Fibroblast of skin of left biceps (primary cell): Measurements from ENCODE around the gene NOTCH4.
"Not testable (repeated sequence)": the region's sequence is repeated elsewhere in the genome, so short reads cannot be mapped to it uniquely, and the experiment has no call there.

Experiments used
- DNase-seq, 2 experiments: peaks; one replicate each; pipeline ENCODE4 v3.0.0-alpha.2; 2013; ENCODE audit warnings: low read depth in 2 of 2

NOTCH4 gene

DNA sequence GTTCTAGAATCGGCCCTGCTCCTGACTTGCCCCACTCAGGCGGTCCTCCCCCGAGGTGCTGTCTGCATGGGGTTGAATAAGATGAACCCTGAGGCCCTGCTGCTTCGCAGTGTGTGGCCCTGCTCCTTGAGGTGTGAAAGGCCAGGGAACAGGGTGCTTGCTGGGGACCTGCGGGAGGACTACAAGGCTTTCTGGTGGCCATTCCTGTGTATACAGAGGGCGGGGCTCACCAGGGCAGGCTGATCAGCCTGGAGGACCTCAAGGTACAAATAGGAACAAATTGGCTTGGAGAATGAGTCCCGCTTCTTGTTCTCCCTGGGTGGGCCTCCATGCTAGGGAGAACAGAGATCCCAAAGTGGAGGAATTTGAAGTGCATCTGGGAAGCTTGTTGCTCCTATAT lies 5.7 kb downstream of the NOTCH4 start:
- no peak for DNase-seq

DNA sequence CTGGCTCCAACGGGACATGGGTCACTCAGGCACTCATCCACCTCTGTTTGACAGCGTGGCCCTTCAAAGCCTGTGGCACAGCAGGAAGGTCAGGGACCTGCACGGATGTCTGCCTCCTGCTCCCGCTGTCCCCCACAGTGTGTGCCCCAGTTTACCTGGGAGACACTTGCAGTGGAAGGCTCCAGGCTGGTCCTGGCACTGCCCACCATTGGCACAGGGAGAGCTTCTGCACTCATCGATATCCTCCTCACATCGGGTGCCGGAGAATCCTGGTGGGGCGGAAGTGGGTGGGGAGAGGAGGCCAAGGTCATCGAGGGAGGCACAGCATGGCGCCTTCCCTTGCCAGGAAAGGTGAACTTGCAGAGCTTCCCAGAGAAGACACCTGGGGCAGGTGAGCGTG lies 6.9 kb downstream of the NOTCH4 start:
- no peak for DNase-seq

DNA sequence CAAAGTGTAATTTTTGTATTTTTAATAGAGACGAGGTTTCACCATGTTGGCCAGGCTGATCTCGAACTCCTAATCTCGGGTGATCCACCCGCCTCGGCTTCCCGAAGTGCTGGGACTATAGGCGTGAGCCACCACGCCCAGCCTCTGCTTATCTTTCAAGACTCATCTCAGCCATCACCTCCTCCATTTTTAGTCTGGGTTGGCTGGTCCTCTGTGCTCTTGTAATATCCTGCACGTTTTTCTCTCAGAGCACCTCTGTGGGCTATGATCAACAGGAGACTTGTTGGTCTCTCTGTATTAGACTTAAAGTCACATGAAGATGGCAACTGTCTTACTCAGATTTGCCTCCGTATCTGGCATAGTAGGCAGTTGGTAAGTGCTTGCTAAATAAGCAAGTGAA lies 7.6 kb downstream of the NOTCH4 start:
- no peak for DNase-seq

DNA sequence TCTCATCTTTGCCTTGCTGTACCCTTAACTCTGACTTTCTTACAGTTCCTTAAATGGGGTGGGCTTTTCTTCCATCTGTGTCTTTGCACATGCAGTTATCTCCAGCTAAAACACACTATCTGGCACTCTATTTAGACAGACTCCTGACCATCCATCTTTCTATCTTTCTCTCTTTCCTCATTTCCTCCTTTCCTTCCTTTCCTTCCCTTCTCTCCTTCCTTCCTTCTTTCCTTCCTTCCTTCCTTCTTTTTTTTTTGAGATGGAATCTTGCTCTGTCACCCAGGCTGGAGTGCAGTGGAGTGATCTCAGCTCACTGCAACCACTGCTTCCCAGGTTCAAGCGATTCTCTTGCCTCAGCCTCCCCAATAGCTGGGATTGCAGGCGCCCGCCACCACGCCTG lies 8.2 kb downstream of the NOTCH4 start:
- DNase-seq, result no peak

DNA sequence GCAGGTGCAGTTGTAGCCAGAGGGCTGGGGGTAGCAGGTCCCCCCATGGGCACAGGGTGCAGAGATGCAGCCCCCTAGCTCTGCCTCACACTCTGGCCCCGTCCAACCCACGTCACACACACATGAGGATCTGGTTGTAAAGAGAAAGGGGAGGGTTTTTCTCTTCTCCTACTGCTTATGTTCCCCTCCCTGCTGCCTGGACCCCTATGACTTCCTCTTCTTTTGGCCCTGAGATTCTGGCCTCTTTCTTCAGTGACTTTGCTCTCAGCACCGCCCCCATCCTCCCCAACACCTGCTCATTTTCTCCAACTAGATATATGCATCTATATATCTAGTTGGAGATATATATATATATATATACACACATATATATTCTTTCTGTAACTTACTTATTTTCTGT lies 9.7 kb downstream of the NOTCH4 start:
- DNase-seq, result no peak

DNA sequence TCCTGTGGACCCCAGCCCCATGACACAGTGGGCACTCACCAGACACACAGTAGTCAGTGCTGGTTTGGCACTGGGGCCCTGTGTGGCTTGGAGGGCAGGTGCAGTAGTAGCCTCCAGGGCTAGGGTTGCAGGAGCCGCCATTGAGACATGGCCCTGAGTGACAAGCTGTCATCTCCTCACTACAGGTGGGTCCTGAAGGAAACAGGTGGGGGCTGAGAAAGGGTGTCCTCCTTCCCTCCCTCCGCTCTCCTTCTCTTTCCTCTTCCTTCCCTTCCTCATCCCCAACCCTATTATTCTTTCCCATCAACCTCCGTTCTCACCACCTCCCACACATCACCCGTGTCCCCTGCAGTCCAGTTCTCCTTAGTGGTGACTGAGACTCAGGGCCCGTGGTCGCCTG lies 10.2 kb downstream of the NOTCH4 start:
- DNase-seq, result no peak

DNA sequence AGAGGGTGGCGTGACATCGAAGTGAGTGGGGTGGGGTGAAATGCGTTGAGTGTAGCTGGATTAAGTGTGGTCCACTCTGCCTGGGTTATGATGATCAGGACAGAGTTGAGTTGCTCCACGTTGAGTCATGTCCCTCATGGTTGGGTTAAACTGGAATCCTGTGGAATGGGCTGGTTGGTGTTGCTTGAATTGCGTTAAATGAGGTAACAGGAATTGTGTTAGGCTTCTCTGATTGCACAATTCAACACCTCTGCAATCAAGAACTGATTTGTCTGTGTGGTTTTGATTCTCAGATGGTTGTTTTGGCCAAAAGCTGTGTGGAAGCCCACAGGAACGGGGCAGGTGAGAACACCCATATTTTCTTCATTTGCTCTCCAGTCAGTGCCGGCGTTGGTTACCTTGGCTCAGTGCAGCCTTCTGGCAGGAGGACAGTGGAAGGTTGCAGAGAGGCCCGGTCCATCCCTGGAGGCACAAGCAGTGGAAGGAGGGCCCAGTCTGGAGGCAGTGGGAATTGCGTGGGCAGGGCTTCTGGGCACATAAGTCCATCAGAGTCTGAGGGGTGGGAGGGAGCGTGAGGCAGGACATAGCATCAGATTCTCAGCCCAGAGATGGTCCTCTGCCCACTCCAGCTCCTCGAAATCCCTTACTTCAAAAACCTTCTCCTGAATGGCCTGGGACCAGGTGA lies 11.6 kb downstream of the NOTCH4 start:
- DNase-seq, result no peak

DNA sequence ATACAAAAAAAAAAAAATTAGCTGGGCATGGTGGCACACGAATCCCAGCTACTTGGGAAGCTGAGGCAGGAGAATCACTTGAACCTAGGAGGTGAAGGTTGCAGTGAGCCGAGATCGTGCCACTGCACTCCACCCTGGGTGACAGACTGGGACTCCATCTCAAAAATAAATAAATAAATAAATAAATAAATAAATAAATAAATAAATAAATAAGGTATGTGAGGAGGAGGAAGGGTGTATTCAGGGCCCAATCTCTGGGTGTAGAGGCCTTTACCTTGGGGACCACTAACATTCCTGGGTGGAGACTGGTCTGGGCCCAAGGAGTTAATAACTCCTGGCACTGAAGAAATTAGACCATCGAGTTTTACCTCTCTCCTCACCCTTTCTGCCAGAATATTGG lies 12.4 kb downstream of the NOTCH4 start:
- not testable (repeated sequence) for DNase-seq

DNA sequence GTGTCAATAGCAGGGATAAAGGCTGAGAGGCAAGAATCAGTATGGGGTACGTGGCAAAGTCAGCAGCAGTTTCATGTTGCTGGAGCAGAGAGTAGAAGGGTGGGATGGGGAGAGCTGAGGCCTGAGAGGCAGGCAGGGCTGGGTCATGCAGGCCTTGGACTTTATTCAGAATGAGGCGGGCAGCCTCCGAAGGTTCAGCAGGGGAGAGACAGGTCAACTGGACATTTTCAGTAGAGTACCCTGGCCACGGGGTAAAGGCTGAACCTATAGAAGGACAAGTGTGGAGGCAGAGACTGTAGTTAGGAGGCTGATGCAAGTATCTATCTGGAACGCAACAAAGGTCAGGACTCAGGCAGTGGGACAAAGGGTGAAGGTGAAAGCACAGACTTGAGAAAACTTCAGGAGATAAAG lies 13.7 kb downstream of the NOTCH4 start:
- no peak for DNase-seq

DNA sequence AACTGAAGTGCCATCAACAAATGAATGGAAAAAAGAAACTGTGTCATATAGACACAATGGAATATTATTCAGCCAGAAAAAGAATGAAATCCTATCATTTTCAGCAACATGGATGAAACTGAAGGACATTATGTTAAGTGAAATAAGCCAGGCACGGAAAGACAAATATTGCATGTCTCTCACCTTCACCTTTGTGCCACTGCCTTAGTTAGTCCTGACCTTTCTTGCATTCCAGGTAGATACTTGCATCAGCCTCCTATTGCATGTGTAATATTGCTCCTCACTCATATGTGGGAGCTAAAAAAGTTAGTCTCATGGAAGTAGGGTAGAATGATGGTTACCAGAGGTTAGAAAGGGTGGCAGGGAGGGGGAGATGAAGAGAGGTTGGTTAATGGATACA lies 14.9 kb downstream of the NOTCH4 start:
- no peak for DNase-seq

DNA sequence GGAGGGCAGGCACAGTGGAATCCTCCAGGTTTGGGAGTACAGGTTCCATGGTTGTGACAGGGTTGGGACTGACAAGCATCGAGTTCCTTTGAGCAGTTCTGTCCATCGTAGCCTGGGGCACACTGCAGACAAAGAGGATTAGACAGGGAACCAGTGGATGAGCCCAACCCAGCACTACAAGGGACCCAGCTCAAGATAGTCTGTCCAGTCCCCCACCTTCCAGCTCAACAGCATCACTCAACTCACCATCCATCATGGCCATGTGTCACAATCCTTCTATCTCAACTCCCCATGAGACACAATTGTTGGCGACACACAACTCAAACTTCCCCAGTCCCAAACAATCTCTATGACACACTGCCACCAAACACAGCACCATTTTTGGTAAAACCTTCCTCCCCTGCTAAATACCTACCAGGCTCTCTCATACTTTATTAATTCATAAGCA lies 19.6 kb downstream of the NOTCH4 start:
- DNase-seq, result no peak

DNA sequence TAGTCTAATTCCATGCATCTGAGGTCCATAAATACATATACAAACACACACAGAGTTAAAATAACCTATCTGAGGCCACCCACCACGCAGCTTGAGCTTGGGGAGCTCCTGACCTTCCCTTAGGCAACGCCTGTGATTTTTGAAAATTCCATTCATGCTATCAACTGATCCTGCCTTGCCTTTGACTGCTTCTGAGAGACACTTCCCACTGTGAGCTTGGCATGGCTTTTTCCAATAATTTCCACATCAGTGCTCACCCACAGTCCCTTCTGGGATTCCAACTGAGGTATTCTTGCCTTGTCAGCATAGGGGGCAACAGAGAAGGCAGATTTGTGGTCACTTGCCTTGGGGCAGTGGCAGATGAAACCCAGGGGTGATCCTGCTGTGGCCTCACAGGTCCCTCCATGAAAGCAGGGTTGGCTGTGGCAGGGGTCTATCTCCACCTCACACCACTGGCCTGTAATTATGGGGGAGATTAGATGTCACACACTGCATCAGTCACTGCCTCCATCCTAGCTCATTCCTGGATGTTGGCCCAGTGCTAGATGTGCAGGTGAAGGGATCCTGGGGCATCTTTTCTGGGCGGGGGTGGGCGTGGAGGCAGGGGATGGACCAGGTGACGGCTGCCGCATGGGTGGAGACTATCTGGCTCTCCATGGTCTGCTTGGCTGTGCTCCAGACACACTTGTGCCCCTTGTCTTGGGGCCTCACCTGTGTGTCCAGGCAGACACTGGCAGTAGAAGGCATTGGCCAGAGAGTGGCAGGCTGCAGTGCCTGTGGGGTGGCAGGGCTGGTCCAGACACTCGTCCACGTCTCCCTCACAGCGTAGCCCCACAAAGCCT lies 20.2 kb downstream of the NOTCH4 start:
- DNase-seq, result no peak

DNA sequence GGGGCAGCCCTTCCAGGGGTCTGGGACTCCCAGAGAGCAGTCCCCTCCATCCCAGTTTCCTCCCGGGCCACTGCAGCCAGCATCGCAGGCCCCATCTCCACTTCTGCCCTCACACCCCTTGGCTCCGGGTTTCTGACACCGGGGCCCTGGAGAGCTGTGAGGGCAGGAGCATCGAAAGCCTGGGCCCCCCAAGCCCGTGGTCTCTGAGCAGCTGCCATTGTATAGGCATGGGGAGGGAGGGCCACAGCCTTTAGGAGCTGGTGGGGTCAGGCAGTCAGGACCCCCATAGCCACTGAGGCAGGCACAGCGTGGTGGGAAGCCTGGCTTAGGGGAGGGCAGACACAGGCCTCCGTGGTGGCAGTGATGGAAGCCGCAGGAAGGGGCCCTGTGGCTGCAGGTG lies 21.7 kb downstream of the NOTCH4 start:
- no peak for DNase-seq

DNA sequence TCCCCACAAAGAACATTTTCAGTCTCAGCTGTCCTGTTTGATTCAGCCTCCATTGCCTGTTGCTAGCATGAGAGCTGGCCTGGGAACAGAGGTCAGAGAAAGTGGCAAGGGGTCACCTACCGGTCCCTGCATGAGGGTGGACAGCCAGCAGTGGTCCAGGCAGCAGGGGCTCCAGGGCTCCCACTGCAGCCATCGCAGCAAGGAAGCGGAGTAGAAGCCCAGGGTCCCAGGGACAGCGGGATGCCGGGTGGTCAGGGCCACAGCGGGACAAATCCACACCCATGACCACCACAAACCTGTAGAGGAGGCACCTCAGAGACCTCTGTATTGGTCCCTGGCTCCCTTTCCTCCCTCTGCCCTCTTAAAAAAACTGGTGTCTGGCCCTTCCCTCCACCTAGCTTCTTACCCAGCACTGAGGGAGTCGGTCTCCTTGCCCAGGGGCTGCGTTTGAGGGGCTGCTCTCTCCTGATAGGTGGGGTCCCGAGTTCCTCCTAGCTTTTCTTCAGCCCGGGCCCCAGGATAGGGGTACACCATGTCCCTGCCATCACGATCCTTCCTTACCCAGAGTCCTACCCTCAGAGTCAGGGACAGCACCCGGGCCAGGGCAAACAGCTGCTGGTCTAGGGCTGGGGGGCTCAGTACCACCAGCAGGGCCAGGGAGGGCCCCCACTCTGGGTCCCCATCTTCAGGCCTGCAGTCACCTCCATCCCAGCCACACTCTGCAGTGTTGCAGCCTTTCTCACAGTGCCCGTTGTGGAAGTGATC lies 23.0 kb downstream of the NOTCH4 start:
- DNase-seq, result no peak

DNA sequence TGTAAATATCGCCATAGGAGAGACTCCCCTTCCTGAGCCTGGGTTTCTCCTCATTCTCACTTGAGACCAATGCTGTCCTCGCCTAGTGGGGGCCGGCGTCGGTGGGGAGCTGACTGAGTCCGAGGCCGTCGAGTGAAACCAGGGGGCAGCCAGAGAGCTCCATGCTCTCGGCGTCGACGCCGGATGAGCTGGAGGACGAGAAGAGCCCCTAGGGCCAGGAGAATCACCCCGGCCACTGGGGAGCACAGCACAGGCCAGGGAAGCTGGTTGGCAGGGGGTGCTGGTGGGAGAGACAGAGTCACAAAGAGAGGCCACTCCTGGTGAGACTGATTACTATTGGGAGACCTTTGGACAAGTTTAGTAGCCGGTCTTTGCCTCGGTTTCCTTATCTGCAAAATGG lies 25.0 kb downstream of the NOTCH4 start:
- no peak for DNase-seq

DNA sequence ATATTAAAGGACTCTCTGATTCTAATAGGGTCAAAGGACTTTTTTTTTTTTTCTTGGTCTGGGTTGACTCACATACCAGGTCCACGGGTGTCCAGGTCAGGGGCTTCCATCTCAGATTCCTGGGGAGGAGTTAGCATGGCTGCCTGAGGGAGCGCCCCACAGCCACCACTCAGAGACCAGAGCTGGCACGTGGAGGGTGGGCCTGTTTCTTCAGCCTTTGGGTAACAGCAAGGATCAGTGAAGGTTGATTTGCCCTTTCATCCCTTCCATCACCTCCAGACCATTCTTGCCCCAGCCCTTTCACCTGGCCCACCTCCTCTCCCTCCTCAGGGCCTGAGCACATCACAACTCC lies 25.5 kb downstream of the NOTCH4 start:
- DNase-seq, result no peak

DNA sequence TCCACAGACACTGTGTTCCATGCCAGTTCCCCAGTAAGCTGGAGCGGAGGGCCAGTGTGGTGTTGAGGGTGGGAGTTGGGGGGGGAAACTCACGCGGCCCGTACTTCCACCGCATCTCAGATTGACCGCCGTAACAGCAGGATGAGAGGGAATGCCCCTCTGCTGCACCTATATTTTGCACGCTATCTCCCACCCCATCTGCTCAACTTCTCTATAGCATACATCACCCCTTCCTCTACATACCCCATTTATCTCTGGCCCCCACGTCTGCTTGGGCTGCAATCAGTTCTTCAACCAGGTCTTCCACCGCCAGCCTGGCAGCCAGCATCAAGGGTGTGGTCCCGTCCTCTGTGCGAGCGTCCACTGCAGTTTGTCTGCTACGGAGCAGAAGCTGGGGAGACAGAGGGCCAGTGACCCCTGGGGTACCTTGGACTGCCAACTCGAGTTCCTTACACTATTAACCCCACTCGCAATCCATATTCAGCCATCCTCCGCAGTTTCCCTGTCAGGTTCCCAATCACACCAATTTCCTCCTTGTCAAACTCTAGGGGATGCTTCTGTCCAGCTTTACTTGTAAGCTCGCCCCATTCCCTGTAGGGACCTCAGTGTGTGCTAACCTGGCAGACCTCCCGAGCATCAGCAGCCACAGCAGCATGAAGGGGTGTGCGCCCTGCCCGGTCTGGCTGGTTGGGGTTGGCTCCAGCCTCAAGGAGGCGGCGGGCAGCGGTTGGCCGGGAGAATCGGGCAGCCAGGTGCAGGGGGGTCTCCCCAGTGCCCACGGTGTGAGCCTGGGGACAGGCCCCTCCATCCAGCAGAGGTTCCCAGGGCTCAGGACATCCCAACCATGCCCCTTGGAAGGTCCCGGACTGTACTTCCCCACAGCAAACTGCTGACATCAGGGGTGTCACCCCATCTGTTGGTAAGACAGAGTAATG lies 26.9 kb downstream of the NOTCH4 start:
- no peak for DNase-seq

DNA sequence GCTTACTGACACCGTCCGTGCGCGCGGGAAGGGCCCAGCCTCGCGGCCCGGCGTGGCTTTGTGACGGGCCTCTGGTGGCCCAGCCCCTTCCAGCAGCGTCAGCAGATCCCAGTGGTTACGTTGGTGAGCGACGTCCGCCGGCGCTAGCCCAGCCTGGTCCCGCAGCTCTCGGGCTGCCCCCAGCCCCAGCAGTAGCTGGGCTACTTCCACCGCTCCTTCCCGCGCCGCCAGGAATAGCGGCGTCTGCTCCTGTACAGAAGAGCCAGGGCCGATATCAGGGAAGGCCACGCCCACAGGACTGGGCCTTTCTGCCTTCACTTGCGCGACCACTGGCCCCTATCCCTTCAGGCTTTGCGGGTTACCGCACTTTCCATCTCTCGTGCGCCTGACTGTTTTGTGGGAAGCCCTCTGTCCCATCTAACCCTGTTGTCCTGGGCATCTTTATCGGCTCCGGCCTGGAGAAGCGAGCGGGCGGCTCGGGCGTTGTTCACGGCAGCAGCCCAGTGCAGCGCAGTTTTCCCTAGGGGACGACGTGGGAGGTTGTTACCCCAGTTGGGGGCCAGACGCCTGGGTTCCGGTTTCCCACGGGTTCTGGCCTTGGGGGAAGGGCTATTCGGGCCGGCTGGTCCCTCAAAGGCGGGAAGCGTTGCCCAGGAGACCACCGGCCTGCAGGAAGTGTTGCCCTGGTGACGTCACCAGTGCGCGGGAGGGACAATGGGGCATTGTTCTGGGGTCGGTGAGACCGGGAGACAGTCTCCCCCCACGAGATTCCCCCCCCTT lies 27.8 kb downstream of the NOTCH4 start:
- DNase-seq, result peak in 1 of 2 experiments; percentile 59

DNA sequence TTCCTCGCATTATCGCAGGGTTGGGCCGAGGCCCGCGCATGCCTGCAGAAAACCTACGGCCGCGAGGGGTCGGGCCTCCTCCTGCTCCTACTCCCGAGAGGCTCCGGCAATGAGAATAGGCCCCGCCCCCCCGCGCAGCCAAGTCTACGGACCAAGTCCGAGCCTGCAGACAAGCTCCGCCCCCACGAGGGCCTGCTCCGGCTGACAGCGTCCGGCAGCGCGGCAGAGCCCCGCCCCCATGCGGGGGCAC lies 28.3 kb downstream of the NOTCH4 start:
- DNase-seq, result peak; percentile 99 to 100

DNA sequence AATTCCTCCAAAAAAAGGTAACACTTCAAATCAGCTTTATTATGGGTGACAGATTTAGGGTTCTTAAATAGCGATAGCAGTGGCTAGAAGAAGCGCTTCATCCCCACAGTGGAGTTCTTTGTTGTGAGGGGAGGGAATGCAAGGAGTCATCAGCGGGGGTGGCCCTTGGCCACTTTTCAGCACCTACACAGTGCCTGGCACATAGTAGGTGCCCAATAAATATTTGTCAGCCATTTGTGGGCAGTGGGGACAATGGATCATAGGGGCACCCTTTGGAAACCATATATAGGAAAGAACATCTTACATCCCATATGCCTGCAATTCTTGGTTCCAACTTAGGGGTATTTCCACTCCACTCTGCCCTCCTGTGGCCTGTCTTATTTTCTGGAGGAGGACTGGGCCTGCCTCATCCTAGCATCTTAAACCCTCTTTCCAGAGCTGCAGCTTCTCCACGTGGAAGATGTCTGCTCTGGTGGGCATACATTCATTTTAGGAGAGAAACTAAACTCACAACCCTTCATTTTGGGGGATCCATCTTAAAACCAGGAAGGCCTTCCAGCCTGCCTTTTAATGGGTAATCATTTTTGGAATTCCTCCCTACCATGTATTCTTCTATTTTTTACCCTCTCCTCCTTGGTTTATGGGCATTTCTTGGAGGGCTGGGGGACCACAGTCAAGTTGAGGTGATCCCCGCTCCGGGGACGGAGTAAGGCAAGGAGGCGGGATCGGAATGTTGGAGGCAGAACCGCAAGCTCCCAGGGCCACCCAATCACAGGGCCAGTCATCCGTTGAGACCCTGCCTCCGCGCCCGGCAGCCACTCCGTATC lies 28.8 kb downstream of the NOTCH4 start:
- no peak for DNase-seq
